CD4-positive, alpha-beta T cell treated with Interleukin-15 for 1 hour (primary cell): ENCODE data around the gene MOB3A.
"Not testable (repeated sequence)": the region's sequence is repeated elsewhere in the genome, so short reads cannot be mapped to it uniquely, and the experiment has no call there.

ENCODE experiments used
- DNase-seq: peaks from one replicate; pipeline ENCODE4 v3.0.0-alpha.2; 2020

Gene MOB3A

DNA sequence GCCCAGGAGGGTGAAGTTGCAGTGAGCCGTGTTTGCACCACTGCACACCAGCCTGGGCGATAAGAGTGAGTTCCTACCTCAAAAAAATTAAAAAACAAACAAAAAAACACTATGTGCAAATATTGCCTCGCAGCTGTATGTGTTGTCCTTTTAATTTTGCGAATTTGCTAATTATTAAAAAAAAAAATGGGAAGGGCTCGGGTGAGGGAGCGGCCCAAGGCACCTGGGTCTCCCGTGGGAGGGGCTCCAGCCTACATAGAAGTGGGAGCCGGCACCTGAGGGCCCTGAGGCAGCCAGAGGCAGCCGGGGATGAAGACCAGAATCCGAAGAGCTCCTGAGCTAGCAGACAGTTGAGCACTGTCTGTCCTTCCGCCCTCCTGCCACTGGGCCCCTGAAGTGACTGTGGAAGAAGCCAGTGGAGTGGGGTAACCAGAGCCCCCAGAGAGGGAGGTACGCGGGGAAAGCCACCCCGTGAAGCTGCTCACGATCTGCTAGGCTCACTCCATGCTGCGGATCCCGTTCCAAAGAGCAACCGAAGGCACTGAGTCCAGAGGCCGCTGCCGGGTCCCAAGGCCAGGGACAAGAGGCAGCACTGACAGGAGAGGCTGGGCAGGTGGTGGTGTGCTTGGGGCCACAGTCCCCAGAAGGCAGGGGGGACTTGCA is 7.0 kb upstream of the MOB3A start:
- no peak for DNase-seq

DNA sequence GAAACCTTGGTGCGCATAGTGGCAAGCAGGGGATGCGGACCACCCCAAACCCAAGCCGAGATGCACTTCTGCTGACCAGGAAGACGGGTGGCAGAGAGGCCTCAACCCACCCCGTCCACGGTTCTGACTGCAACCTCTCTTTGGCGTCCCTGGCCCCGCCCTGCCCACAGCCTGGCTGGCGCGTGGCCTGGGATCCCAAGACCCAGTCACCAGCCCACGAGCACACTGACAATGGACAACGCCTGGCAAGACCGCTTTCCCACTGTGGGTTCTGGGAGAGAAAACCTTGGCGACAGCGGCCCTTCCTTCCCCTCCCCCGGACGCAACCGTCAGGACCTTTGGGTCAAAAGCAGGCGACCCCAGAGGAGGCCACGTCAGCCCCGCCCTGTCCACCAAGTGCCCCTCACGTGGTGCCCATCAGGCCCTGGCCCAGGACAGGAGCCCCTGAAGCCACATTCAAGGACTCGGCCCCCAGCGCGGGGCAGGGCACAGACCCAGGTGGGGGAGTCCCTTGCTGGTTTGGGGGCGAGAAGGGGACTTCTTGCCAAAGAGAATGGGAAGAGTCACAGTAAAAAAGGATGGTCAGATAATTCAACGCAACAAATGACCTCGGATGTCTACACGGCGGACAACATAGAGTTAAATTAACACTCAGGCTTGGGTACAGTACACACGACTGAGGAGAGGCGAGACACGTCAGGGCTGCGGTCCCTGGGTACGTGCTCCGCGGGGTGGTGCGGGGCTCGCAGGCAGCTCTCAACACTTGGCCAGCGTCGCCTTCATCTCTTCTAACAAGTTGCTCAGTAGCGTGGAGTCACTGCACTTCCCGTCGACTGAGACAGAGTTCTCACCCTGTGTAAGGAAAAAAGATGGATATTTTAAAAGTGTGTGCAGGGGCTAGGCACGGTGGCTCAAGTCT is 5.5 kb upstream of the MOB3A start:
- DNase-seq: no peak

DNA sequence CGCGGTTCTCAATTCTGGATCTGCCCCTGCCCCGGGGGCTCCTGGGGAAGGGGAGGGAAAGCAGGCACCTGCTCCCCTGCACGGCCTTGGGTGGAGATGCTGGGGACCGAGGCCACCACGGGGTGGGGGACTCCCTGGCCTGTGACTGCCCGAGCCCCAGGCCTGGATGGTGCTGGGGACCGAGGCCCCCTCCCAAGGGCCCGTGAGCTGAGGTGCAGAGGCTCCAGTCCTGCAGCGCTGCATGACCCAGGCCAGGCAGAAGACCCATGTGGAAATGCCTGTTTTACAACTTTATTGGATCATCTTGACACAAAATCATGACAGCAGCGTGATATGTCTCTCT is 4.6 kb upstream of the MOB3A start:
- no peak for DNase-seq

DNA sequence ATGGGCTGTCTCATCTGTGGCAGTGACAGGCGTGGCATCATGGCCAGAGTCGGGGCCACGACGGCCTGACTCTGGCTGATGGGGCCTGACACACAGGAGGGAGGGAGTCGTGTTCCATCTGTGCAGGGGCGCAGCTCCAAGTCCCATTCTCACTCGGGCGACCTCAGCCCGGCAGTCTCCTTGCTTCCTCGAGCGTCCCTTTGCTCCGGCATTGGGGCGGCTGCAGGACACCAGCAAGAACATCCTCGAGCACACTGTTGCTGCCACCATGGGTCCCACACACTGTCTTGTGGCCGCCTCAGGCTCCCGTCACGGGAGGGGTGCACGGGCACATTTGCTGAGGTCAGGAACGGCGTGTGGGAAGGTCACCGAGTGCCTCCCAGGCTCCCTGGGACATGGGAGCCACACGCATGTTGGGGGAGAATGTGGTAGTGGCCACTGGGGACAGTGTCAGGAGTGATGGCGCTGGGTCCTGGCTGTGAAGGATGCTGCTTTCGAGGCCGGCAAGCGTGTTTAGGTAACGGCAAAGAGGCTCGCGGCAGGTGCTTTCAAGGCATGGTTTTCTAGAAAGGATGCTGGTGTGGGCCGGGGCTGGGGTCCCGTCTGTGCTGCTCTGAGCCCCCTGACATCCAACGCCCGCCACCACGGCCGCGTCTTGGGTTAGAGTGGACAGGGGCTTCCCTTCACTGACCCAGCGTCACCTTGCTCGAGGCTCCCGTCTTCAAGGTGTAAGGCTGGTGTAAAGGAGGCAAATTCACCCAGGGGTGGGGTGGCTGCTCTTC is 4.0 kb upstream of the MOB3A start:
- no peak for DNase-seq

DNA sequence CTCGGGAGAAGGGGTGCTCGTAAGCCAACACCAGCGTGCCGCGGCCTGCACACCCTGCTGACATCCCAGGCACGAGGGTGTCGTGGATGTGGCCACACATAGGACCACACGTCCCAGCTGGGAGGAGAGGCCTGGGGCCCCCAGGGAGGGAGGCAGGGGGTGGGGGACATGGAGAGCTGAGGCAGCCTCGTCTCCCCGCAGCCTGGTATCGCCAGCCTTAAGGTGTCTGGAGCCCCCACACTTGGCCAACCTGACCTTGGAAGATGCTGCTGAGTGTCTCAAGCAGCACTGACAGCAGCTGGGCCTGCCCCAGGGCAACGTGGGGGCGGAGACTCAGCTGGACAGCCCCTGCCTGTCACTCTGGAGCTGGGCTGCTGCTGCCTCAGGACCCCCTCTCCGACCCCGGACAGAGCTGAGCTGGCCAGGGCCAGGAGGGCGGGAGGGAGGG is 3.0 kb upstream of the MOB3A start:
- DNase-seq: no peak

DNA sequence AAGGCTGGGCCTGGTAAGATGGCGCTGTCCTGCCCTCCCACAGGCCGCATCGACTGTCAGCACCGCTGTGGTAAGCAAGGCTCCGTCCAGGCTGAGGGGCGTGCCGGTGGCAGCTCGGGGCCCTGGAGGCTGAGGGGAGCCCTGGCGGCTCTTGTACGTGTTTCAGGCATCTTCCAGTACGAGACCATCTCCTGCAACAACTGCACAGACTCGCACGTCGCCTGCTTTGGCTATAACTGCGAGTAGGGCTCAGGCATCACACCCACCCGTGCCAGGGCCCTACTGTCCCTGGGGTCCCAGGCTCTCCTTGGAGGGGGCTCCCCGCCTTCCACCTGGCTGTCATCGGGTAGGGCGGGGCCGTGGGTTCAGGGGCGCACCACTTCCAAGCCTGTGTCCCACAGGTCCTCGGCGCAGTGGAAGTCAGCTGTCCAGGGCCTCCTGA is 1.8 kb upstream of the MOB3A start:
- no peak for DNase-seq

DNA sequence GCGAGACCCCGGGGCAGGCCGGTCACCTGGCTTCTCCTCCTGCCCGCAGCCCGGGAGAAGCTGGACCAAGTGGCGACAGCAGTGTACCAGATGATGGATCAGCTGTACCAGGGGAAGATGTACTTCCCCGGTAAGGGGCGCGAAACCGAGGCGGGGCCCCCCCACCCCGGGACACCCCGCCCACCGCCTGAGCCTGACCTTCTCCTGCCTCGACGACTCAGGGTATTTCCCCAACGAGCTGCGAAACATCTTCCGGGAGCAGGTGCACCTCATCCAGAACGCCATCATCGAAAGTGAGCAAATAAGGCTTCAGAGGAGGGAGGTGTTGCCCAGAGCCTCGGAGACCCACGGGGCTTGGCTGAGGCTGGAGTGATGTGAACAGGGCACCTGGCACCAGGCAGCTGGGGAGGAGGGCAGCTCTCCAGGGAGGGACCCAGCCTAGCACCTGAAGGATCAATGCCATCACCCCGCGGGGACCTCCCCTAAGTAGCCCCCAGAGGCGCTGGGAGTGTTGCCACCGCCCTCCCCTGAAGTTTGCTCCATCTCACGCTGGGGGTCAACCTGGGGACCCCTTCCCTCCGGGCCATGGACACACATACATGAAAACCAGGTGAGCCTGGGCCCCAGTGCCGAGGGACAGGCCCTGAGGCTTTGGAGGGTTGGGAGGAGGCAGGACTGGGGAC is 1.2 kb upstream of the MOB3A start:
- DNase-seq: peak; percentile 68

DNA sequence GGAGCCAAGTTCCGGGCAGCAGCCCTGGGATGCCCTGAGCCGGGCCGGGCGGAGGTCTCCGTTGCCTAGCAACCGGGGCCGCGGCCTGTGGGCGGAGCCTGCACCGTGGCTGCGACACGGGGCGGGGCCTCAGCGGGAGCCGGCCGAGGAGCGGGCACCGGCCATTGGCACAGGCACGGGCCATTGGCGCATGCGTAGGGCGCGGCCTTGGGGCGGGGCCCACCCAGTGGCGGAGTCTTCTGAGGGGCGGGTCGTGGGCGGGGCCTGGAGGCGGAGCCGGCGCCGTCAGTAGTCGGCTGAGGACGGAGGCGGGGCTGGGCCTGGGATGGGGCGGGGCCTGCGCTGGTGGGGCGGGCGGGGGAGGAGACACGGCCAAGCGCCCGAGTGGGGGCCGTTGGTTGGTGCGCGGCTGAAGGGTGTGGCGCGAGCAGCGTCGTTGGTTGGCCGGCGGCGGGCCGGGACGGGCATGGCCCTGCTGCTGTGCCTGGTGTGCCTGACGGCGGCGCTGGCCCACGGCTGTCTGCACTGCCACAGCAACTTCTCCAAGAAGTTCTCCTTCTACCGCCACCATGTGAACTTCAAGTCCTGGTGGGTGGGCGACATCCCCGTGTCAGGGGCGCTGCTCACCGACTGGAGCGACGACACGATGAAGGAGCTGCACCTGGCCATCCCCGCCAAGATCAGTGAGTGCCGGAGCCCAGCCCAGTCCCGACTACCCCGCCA is 515 bp upstream of the MOB3A start, which contains the start of gene IZUMO4:
Gene IZUMO4 (plus strand): TSS at position 436 of the 723 bp plus-strand sequence. CDS start 31 bp downstream, at position 467.
- DNase-seq: peak; percentile 98

DNA sequence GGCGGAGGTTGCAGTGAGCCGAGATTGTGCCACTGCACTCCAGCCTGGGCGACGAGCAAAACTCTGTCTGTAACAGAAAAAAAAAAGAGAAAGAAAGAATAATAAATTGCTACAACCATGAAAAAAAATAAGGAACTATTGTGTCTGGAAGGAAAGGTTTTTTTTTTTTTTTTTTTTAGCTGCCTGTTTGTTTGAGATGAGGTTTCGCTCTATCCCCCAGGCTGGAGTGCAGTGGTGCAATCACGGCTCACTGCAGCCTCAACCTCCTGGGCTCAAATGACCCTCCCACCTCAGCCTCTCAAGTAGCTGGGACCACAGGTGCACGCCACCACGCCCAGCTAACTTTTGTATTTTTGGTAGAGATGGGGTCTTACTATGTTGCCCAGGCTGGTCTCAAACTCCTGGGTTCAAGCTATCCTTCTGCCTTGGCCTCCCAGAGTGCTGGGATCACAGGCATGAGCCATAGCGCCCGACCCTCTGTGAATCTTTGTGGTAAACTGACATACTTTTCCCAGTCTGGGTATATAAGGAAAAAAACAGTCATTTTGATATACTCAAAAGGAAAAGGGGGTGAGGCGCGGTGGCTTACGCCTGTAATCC is 4.1 kb downstream of the MOB3A start:
- not testable (repeated sequence) for DNase-seq

DNA sequence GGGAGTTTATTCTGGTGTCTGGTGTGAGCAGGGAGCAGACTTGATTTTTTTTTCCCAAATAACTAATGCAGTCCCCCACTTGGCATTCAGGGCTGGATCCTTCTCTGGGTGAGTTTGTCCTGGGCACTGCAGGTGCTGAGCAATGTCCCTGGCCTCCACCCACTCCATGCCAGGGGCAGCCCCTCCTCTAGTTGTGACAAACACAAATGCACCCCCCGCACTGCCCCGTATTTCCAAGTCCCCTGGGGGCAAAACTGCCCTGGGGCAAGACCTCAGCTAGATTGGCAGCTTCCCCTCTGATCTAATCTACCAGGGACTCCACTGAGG is 6.4 kb downstream of the MOB3A start:
- DNase-seq: no peak

DNA sequence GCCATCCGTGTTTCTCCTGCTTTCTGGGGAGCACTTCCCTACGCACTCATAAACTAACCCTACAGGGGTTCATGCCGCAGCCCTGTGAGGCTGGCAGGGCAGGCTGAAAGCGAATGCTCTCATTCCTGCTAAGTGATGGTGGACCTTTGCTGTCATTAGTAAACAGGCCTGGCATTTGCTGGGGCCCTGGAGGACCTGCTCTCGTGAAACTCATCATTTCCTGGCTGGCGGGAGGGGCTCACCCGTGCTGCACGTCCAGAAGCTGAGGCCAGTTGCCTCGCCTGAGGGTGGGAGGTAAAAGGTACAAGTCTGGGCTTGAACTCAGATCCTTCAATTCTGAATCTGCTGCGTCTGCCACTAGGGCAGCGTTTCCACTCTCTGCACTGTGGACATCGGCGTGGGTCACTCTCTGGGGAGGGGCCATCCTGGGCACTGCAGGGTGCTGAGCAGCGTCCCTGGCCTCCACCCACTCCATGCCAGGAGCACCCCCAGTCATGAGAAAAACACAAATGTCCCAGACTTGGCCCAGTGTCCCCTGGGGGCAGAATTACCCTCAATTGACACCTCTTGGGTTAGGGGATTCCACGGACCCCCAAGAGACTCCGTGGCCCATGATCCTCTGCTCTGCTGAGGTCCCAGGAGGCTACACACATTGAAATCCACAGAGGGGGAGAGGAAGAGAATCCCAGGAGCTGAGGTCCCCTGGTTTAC is 7.0 kb downstream of the MOB3A start:
- peak; percentile 57 for DNase-seq

DNA sequence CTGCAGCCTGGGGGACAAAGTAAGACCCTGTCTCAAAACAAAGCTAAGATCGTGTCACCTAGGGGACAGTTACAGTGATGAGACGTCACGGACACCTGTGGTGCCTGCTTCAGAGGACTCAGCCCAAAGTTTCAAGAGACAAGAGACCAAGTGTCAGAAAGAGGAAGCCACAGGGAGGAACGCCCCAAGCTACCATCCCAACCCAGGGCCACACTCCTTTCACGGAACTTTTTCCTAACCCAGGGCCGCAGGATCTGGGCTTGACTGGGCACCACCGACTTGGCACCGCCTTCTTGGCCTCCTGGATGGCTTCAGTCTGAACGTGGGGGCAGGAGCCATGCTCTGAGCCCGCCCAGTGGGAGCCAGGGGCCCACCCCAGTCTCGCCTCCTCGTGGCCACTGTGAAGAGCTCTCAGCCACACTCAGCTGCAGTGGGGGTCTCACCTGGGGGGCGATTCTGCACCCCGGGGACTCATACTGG is 8.5 kb downstream of the MOB3A start:
- DNase-seq: peak; percentile 84

DNA sequence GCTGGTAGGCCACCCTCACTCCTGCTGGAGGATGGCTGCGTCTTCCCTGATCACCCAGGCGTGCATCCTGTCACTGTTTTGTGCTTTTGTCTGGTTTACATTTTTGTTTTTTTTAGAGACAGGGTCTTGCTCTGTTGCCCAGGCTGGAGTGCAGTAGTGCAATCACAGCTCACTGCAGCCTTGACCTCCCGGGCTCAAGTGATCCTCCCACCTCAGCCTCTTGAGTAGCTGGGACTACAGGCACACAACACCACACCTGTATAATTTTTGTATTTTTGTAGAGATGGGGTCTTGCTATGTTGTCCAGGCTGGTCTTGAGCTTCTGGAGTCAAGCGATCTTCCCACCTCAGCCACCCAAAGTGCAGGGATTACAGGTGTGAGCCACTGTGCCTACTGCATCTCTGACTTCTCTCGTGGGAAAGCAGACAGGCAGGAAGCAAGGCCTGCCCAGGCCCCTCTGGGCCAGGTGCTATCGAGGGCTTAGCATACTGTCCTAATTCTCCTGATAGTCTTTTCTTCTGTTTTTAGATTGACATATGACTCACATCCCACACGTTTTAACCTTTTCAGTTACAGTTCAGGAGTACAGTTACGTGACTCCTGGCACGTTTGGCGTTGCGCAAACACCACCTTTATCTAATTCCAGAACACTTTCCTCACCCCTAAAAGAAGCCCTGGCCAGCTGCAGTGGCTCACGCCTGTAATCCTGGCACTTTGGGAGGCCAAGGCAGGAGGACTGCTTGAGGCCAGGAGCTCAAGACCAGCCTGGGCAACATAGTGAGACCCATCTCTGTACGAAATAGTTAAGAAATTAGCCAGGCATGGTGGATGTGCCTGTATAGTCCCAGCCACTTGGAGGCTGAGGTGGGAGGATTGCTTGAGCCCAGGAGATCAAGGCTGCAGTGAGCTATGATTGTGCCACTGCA is 9.2 kb downstream of the MOB3A start:
- DNase-seq: peak; percentile 71

DNA sequence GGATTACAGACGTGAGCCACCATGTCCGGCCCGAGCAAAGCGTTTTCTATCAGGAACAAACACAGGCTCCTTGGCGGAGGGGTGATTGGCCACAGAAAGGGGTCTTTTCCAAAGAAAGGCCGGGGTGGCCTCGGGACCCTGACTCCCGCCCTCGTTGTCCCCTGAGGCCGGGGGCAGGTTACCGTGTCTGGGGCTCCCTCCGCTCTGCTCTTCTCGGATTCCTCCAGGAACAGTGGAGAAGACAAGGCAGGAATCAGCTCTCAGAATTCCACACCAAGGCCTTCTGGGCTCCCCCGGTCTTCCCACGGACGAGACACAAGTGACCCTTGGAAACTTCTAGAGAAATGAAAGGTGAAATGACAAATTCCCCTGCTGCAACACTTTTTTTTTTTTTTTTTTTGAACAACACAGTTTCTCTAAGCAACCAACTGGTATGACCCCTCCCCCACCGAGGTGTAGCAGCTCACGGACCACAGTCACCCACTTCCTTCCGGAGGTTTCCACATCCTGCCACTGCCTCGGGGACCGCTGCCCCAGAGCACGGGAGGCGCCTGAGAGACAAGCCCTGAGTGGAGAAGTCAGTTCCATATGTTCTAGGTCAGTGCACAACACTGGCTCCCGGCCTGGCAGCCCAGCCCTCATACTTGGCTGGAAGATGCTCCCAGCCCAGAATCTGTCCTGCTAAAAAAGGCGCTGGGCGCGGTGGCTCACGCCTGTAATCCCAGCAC is 11.0 kb downstream of the MOB3A start:
- peak; percentile 98 for DNase-seq

DNA sequence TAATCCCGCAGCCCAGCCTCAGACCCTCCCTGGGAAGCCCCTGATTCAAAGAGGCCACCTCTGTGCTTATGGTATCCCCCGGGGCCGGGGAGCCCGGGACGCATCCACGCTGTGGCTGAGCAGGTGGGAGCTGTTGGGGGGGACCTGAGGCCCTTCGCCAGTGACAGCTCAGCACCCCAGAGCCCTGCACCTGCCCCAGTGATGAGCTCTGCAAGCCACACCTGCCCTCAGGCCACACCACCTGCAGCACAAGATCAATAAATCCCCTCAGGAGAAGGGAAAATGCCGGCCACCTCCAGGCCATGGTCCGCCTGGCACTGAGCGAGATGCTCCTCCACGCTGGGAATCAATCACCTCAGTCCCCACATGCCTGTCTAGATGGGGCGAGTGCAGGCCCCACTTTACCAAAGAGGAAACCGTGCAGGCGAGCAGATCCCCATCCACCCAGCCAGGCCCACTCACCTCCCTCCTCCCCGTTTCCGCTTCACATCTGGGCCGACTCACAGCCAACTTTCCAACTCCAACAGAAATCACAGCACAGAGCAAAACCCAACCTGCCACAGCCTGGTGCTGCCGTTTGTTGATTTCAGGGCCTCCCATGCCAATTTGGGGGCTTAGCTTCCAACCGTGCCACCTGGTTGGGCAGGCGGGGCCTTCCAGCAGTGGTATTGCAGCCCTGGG is 12.8 kb downstream of the MOB3A start:
- peak; percentile 78 for DNase-seq

DNA sequence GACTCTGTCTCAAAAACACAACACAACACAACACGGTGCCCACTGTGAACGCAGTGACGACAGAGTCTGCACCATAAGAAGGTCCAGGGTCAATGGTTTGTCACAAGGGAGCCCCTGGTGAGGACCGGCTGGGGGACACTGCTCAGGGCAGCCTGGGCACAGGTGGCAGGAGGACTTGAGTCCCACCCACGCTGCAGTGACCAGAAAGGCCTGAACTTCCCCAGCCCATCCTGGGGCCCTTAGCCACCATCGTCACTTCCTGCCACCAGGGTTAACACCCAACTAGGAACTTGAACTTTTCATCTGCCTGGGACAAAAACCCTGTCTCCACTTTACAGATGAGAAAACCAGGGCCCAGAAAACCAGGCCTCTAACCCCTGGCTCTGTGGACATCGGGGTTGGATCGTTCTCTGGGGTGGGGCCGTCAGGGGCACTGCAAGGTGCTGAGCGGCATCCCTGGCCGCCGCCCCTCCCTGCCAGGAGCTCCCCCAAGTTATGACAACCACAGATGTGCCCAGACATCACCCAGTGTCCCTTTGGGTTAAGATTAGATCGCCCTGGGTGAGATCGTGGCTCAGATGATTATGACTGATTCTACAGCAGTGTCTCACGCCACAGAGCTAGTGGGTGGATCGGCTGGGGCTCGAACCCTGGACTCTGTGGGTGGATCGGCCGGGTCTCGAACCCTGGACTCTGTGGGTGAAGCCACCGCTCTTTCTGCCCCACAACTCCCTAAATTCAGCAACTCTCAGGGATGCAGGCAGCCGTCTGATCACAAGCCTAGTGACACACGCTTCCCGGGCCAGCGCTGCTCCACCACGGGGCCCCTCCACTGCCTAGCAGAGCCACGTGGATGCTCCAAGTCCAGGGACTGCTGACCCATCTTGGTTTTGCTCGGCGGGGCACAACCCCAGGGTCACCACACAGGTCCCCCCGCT is 14.0 kb downstream of the MOB3A start:
- peak; percentile 79 for DNase-seq

DNA sequence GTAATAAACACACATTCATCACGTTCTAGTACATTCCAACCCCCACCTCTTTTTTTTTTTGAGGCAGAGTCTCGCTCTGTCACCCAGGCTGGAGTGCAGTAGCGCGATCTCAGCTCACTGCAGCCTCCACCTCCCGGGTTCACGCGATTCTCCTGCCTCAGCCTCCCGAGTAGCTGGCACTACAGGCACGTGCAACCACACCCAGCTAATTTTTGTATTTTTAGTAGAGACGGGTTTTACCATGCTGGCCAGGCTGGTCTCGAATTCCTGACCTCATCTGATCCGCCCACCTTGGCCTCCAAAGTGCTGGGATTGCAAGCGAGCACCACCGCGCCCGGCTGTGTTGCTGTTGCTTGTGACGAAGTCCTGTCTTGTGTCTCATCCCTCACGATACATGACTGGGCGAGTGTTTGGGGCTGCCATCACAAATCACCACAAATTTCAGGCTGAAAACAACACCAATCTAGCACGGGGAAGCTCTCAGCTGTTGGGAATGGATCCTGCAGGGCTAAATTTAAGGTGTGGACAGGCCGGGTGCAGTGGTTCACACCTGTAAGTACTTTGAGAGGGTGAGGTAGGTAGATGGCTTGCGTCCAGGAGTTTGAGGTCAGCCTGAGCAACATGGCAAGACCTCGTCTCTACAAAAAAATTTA is 15.7 kb downstream of the MOB3A start:
- DNase-seq: no peak
